ENCODE data around the gene MAP3K21.

MAP3K21 gene

GRCh38 chr1:233360525-233361102 lies 33.1 kb downstream of the MAP3K21 start:
- no peak for DNase-seq

GRCh38 chr1:233361876-233362275 lies 34.4 kb downstream of the MAP3K21 start:
- no peak for DNase-seq

DNA sequence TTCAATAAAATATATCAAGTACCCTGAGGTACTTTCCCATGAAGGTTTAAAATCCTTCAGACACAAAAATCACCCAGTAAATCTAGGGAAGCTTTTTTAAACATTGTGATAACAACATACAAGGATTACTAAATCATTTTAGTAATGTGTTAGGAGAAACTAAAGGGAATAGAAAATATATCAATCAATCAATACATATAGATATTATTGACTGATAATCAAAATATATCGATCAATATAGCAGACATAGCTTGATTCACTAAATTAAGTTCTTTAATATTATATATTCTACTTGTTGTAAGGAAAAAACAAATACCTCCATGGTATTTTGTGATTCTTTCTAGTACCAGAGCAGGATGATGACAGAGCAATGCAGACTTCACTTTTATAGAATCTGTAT lies 35.2 kb downstream of the MAP3K21 start:
- DNase-seq: no peak

DNA sequence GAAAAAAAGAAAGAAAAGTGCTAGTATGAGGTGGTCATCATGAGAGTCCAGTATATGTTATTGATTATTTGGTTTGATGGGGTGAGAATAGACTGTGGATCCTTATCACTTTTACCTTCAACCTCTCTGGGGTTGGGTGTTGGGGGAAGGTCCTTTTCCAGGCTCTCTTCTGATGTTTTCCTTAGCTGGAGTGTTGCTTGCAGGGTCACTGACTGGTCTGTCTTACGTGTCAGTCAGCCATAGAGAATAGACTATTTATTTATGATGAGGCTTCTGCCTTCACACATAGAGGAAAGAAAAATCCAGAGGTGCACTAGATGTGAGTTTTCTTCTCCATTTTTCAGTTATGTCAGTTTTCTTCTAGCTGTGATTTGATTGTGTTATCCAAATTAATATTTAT lies 36.5 kb downstream of the MAP3K21 start:
- no peak for DNase-seq

- DNase-seq: no peak
Measured at GRCh38 chr1:233364695-233365539, 37.4 kb downstream of the MAP3K21 start.

DNA sequence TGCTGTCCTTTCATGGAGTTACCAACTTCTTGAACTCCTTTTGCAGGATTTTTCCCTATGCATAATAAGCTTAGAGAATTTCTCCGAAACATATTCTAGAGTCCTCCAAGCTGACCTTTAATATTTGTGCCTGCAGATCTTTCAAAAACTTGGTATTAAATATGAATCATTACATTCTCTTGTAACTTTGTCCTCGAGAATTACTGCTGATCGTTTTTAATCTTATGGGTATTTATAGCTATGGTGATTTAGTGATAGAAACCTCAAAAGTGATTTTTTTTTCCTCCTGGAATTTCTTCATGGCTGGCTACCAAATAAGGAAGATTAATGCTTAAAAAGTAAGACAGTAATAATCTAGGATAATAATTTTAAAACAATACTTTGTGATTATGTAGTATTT lies 39.1 kb downstream of the MAP3K21 start:
- no peak for DNase-seq

GRCh38 chr1:233367057-233367803 lies 39.7 kb downstream of the MAP3K21 start:
- no peak for DNase-seq

- no peak for DNase-seq
Measured at GRCh38 chr1:233368106-233368788, 40.7 kb downstream of the MAP3K21 start.

- no peak for DNase-seq
Measured at GRCh38 chr1:233368789-233369130, 41.2 kb downstream of the MAP3K21 start.

- DNase-seq: no peak
Measured at GRCh38 chr1:233372218-233373120, 44.9 kb downstream of the MAP3K21 start.

GRCh38 chr1:233373226-233373625 lies 45.7 kb downstream of the MAP3K21 start:
- no peak for DNase-seq

DNA sequence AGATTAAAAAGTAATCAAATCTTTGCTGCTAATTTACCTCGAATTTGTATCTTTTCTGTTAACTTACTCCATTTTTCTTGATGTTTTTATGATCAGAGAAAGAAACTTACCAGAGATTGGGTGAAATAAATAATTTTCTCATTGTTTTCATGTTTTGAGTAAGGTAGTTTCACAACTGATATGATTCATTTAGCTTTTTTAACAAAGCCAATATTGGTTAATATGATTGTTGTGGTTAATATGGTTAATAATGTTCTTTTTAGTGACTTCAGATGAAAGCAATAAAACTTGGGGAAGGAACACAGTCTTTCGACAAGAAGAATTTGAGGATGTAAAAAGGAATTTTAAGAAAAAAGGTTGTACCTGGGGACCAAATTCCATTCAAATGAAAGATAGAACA lies 48.1 kb downstream of the MAP3K21 start:
- no peak for DNase-seq

DNA sequence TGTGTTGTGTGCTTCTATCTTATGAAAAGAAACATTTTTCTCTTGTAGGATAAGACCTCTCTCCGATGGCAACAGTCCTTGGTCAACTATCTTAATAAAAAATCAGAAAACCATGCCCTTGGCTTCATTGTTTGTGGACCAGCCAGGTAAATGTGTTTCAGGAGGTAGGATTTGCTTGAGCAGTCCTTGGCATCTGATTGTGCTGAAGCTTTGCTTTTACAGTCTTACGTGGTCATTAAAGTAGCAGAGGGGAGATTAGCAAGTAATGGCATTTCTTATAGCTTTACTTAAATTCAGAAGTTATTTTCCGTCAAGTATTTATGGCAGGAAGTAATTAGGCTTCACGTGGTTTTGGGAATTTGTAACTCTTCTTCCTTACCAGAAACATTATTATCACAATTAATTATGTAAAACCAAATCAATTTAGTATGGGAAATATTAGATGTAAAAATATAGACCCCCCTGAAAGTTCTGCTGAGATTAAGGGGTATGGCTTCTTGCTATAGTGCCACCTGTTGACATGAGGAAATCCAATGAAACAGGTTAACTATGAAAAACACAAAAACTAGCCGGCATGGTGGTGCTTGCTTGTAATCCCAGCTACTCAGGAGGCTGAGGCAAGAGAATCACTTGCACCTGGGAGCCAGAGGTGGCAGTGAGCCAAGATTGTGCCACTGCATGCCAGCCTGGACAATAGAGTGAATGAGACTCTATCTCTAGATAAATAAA lies 49.0 kb downstream of the MAP3K21 start:
- no peak for DNase-seq

GRCh38 chr1:233379869-233380438 lies 52.4 kb downstream of the MAP3K21 start:
- no peak for DNase-seq

GRCh38 chr1:233381806-233382205 lies 54.3 kb downstream of the MAP3K21 start:
- no peak for DNase-seq

DNA sequence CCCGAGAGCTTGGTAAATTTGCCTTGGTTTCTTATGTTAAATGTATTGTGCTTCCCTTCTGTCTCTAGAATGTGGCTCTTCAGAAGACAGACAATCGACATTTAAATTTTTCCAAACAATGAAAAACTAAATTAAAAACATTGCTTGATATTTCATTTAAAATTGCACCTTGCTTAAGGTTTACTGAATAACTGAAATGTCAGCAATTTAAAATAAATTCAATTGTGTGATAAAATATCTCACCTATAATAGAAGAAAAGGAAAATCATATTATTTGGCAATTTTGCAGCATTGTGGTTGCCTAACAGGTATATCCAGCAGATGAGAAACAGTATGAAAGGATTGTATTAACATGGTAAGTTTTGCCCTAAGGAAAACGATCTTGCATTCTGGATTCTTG lies 56.5 kb downstream of the MAP3K21 start:
- DNase-seq: no peak

DNA sequence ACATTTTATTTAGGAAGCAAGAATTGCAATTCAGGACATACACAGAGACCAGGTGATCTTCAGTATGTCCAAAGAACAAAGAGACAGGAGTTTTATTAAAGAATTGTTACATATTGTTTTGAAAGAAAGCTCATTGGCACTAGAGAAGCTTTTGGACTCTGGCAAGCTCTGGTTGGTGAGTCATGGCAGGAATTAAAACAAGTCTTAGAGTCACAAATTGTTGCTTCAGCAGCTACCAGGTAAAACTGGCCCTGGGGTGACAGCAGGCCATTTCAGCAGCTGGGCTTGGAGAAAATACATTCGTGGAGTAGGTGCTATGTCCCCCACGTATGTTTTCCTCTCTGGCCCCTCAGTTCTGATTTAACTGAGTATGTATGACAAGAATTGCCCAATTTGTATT lies 58.8 kb downstream of the MAP3K21 start:
- no peak for DNase-seq

- DNase-seq: no peak
Measured at GRCh38 chr1:233387585-233387984, 60.1 kb downstream of the MAP3K21 start.

DNA sequence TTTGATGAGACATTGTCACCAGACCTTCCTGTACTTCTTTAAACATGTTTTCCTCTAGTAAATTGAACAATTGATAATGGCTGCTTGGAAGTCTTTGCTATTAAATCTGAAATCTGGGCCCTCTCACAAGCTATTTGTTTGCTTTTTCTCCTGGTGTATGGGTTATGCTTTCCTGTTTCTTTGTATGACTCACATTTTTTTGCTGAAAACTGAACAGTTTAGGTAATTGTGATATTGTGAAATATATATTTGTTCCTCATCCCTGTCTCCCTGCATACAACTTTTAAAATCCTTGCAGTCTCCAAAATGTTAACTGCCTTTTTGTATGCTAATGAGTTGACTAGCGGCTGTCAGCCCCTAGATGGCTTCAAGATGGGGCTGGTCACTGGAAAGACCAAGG lies 61.6 kb downstream of the MAP3K21 start:
- no peak for DNase-seq

DNA sequence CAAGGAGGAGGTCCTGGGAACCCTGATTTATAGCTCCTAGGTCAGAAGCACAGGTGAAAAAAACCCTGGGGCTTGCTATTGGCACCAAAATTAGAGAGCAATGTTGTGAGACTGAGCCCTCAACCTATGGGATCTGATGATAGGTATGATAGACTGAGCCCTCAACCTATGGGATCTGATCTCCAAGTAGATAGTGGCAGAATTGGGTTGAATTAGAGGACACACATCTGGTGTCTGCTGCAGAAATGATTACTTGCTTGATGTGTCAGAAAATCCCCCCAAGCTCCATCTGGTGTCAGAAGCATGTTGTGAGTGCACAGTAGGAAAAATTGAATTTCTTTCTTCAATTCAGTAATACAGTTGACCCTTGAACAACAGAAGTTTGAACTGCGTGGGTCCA lies 62.4 kb downstream of the MAP3K21 start:
- no peak for DNase-seq
